KOPT-K1 (cell line): Measurements from ENCODE around the gene KAZN.
A peak's percentile ranks its signal among the peaks of the same experiment; 100 is the strongest.

ENCODE experiments used
- H3K27ac ChIP-seq: fragments of 200-600 bp; sonication (generic); 2 replicates; pipeline ENCODE4 v1.5.1; 2016; ENCODE audit warnings: antibody characterized with exemption, mild to moderate bottlenecking, low read depth, low read length; ENCODE audit not compliant: poor library complexity, severe bottlenecking
- H3K36me3 ChIP-seq: fragments of 200-600 bp; sonication (generic); 2 replicates; pipeline ENCODE4 v1.5.1; 2017; ENCODE audit warnings: antibody characterized with exemption, mild to moderate bottlenecking, low read length, moderate library complexity; ENCODE audit not compliant: insufficient read depth
- H3K9me3 ChIP-seq: fragments of 200-600 bp; sonication (generic); 2 replicates; pipeline ENCODE4 v1.5.1; 2017; ENCODE audit warnings: antibody characterized with exemption, low read length, mild to moderate bottlenecking; ENCODE audit not compliant: insufficient read depth, poor library complexity, severe bottlenecking

Gene KAZN

DNA sequence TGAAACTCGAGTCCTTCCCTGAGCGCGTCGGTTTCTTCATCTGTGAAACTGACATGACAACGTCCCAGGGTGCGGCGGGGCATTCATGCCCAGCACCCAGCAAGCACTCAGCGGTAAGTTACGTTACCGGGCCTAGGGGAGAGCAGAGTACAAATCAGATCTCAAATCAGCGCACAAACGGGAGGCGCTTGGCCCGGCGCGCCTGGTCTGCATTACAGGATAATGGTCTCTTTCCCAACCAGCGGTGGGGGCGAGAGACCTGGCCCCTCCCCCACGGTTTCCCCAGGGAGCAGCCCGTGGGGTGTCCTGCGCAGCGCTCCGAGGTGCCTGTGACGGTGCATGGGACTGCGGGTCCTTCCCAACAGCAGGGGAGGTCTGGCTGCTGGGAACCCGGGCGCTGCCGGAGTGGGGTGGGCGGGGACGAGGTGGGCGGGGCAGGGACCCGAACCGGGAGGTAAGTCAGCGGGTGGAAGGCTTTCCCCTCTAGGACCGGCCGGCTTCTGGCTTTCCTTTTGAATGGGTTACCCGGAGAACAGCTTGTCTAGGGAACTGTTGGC, 556.1 kb downstream of the KAZN start:
- no peak overlapping the region for H3K27ac ChIP-seq
- peaks cover 4% of the 10 kb centered on the region for H3K9me3 ChIP-seq
- H3K36me3 ChIP-seq = no peaks in the 10 kb centered on the region

DNA sequence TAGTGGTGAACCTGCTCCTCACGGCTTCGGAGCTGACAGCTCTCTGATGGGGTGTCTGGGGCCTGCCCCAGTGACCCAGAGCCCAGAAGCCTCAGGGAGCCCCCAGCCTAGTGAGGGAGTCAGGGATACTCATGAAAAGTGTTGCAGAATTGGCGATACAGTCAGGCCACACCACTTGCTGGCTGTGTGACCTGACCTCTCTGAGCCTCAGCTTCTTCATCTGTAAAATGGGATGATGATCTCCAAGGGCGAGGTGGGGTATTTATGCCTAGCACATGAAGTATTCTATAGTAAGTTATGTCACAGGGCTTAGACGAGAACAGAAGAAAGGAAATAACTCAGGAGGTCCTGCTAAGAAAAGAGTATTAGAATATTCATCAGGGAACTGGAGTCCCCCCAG, 556.7 kb downstream of the KAZN start:
- no peak overlapping the region for H3K27ac ChIP-seq
- no peaks in the 10 kb centered on the region for H3K36me3 ChIP-seq
- H3K9me3 ChIP-seq = peaks cover 4% of the 10 kb centered on the region

DNA sequence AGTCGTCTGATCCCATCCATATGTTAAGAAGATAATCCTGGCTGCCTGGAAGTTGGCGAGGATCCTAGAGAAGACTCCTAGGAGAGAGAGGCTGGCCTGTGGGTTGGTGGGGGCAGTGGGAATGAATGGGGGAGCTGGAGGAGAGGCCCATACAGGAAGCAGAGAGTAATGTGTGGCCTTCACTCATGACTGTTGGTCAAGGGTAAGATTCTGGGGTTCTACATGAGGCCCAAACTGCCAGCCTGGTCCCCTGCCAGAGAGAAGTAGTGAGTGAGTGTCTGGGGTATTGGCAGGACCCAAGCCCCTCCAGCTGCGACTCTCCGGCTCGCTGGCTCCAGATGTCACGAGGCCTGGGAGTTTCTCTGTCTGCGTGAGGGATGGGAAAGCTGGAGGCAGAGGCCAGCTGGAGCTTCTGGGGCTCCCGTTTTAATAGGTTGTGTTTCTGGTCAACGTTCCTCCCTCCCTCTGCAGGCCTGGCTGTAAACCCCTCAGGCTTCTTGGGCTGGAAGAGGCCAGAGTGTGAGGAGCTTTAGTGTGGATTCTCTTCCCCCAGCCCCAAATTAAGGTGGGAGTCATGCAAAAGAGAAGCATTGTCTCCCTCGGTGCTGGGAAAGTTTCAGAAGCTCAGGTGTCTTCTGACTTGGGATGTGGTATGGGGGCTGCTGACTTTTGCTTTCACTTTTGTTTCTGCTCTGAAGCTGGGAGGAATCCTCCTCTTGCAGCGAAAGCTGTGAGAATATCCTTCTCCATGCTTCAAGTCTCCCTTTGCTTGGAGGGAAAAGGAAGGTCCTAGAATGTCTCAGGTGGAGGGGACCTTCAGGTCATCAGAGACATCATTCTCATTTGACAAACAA, 557.6 kb downstream of the KAZN start:
- Histone ChIP-seq H3K36me3 (no peaks in the 10 kb centered on the region), H3K9me3 (peaks cover 4% of the 10 kb centered on the region), H3K27ac (peak overlapping the region; percentile 64)

DNA sequence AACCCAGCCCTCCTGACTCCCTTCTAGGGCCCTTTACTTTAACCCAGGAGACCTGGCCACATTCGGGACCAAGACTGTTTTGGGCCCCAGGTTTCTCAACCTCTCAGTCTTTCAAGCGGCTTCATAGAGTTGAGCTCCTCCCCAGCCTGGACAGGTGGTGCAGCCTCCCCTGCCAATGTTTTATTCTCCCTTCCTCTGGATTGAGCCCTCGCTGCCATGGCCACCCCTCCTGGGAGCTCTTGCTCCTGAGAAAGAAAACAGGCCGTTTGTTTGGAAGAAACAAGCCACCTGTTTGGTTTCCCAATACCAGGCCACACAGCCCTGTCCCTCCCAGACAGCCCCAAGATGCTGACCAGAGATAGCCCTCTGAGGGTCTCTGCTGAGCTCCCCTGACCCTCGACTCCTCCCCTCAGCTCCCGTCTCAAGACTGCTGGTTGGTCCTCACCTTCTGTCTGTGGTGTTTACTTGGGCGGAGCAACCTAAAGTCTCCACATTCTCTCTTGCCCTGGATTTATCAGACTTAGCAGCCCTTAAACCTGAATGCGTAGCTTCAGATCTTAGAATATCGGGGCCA, 558.4 kb downstream of the KAZN start:
- Histone ChIP-seq H3K27ac (peak overlapping the region; percentile 64), H3K9me3 (peaks cover 4% of the 10 kb centered on the region), H3K36me3 (no peaks in the 10 kb centered on the region)

DNA sequence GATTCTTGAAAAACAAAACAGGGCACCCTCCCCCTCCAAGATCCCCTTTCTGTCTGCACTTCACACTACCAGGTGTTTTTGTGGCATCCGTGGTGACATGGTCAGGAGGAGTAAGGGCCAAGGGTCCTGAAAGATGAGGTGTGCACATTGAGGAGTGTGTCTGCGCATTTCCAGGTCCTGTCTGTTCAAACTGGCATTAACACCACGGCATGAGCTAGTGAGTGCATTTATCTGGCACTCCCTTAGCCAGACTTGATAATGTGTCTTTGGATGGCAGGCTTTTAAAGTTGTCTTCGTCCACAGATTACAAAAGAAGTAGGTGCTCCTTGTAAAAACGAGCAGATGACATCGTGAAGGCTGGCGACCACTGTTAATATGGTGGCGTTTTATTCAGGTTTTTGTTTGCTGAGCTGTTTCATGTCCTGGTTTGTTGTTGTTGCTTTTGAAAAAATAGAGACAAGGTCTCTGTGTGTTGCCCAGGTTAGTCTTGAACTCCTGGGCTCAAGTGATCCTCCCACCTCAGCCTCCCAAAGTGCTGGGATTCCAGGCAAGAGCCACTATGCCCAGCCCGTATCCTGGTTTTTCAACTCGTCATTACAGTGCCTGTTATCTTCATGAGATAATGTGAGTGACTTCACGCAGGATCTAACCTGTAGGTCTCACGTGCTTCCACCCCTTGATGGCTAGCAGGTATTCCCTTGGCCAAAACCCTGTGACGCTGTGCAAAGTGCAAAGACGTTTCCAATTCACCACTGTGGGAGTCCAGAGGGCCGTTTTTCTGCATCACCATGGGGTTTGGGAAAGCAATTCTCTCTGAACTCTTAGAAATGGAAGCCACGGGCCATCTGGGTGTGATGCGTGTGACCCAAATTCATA, 559.3 kb downstream of the KAZN start:
- Histone ChIP-seq H3K9me3 (peaks cover 4% of the 10 kb centered on the region), H3K36me3 (no peaks in the 10 kb centered on the region), H3K27ac (no peak overlapping the region)

DNA sequence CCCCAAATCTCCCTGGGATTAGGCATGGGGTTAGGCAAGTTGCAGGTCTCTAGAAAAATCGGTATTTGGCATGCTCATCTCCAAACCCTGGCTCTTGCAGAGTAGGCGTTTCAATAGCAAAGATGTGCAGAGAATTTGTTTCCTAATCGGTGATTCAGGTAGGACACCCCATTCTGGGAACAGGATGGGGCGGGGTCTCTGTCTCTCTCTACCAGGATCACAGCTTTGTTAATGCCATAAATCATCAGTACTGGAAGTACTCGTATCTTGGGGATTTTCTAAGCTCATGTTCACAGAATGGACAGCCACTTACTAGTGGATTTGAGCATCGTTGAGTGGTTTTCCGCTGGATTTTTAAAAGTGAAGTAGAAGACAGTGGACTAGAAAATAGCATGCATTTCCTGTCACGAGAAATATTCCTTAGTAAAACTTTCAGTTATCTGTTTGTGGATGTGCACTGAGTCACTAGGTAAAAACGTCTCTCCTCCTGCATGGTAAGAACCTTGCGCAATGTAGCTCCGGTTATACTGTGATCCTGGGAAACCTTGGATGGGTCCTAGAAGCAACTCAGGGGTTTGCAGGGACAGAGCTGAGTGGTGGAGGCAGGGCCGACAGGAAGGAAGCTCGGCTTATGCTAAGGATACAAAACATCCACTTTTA, 560.2 kb downstream of the KAZN start:
- no peaks in the 10 kb centered on the region for H3K36me3 ChIP-seq
- no peak overlapping the region for H3K27ac ChIP-seq
- H3K9me3 ChIP-seq = peaks cover 1% of the 10 kb centered on the region

DNA sequence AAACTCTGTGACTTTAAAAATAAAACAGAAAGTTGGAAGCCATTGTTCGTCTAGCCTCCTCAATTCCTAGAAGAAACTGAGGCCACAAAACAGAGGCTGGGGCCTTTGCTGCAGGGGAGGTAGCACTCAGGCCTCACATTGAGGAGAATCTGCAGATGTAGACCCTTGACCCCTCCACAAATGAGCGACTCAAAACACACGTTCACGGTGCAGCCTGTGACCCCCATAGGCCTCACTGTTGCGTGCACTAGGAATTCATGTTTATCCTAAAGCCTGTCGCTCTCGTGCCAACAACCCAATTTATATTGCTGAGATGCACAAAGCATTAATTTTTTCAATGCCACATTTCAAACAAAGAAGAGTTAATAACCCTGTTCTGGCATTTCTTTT, 560.7 kb downstream of the KAZN start:
- H3K9me3 ChIP-seq = no peaks in the 10 kb centered on the region
- H3K36me3 ChIP-seq = no peaks in the 10 kb centered on the region
- H3K27ac ChIP-seq = no peak overlapping the region

DNA sequence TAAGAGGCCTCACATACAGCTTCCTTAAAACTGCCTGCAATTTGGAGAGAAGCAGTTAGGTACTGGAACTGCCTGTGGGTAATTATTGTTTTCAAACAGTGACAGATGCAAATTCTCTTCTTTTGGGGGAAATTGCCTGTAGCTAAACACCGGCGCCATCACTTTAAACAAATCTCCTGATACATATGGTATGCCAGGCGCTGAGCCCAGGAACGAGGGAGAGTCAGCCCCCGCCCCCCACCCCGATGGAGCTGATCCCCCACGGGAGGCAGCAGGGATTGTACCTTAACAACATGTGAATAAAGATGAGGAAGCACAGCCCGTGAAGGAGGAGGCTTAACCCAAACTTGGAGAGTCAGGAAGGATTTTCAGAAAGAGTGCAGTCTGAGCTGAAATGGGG, 562.1 kb downstream of the KAZN start:
- Histone ChIP-seq H3K36me3 (no peaks in the 10 kb centered on the region), H3K27ac (no peak overlapping the region), H3K9me3 (no peaks in the 10 kb centered on the region)

DNA sequence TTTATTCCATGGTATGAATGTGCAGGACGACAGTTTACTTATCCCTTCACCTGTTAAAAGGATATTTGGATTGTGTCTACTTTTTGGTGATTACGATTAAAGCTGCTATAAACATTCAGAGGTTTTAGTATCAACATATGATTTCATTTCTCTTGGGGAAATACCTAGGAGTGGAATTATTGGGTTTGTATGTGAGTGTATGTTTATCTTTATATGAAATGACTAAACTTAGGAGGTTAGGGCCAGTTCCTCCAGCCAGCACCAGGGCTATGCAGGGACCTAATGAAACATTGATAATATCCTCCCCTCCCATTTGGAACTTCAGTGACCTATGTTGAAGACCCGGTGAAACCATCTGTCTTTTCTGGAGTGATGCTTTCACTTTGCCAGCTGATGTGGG, 568.9 kb downstream of the KAZN start:
- no peaks in the 10 kb centered on the region for H3K36me3 ChIP-seq
- no peak overlapping the region for H3K27ac ChIP-seq

More for the DNA sequence above, 568.9 kb downstream of the KAZN start:
- H3K9me3 ChIP-seq = no peaks in the 10 kb centered on the region
